HepG2 (cell line): ENCODE data around the gene PYY. TPM values are rescaled to one million over a fixed set of nuclear protein-coding genes. Genes with fewer than 3 reads are reported as not detected.
A peak's percentile ranks its signal among the peaks of the same experiment; 100 is the strongest.

ENCODE experiments used
- HNRNPUL1 ChIP-seq: fragments of 200-400 bp; formaldehyde crosslinking; IDR thresholded peaks from 2 replicates; pipeline ENCODE4 v1.6.1; 2017; ENCODE audit warnings: low read depth, mild to moderate bottlenecking, low read length, moderate library complexity
- HOXA5 ChIP-seq: sonication (generic); formaldehyde crosslinking; IDR thresholded peaks from 2 replicates; pipeline ENCODE4 v1.4.0; 2020; ENCODE audit warnings: missing genetic modification reagents
- JDP2 ChIP-seq: sonication (generic); formaldehyde crosslinking; IDR thresholded peaks from 2 replicates; pipeline ENCODE4 v1.8.1; 2022; ENCODE audit warnings: missing genetic modification reagents, borderline replicate concordance
- JUN ChIP-seq: sonication (generic); formaldehyde crosslinking; IDR thresholded peaks from 2 replicates; pipeline ENCODE4 v1.4.0; 2020; ENCODE audit warnings: mild to moderate bottlenecking, missing genetic modification reagents
- KAT7 ChIP-seq: IDR thresholded peaks from 2 replicates; pipeline ENCODE4 v1.6.1; 2018; ENCODE audit warnings: borderline replicate concordance, missing compliant biosample characterization
- KLF9 ChIP-seq: IDR thresholded peaks from 2 replicates; pipeline ENCODE4 v1.6.1; 2016; ENCODE audit warnings: low read depth
- LCORL ChIP-seq, 2 experiments: fragments of 450-650 bp in 1 of 2; sonication (generic) in 1 of 2; formaldehyde crosslinking in 1 of 2; IDR thresholded peaks; 2 replicates each; pipeline versions ENCODE4 v1.5.0 to v1.6.1; 2017 to 2020; ENCODE audit warnings: antibody characterized with exemption in 1 of 2, missing genetic modification reagents in 1 of 2
- MAZ ChIP-seq, 2 experiments: sonication (generic) in 1 of 2; formaldehyde crosslinking in 1 of 2; IDR thresholded peaks; 2 replicates each; pipeline versions ENCODE4 v1.5.0 to v1.6.1; 2012 to 2020; ENCODE audit warnings: low read depth in 2 of 2, mild to moderate bottlenecking in 2 of 2, borderline replicate concordance in 1 of 2, improper control_type of control experiment in 1 of 2, low read length in 1 of 2, missing genetic modification reagents in 1 of 2, moderate library complexity in 1 of 2
- MED13 ChIP-seq: sonication (generic); formaldehyde crosslinking; IDR thresholded peaks from 2 replicates; pipeline ENCODE4 v1.5.0; 2020; ENCODE audit warnings: missing genetic modification reagents
- NBN ChIP-seq: fragments of 450-650 bp; conservative IDR thresholded peaks from 2 replicates; pipeline ENCODE4 v1.6.1; 2017
- RAD51 ChIP-seq: fragments of 450-650 bp; IDR thresholded peaks from 2 replicates; pipeline ENCODE4 v1.6.1; 2016; ENCODE audit warnings: borderline replicate concordance
- RXRB ChIP-seq: IDR thresholded peaks from 2 replicates; pipeline ENCODE4 v1.6.1; 2016; ENCODE audit warnings: borderline replicate concordance, missing genetic modification reagents, missing compliant biosample characterization
- SMAD1 ChIP-seq: sonication (generic); formaldehyde crosslinking; IDR thresholded peaks from 2 replicates; pipeline ENCODE4 v1.4.0; 2020; ENCODE audit warnings: missing genetic modification reagents, low read depth, mild to moderate bottlenecking, borderline replicate concordance
- SOX5 ChIP-seq: IDR thresholded peaks from 2 replicates; pipeline ENCODE4 v1.6.1; 2016; ENCODE audit warnings: borderline replicate concordance
- ZMYM3 ChIP-seq: sonication (generic); formaldehyde crosslinking; IDR thresholded peaks from 2 replicates; pipeline ENCODE4 v1.5.1; 2020; ENCODE audit warnings: mild to moderate bottlenecking, missing genetic modification reagents
- ZNF256 ChIP-seq: sonication (generic); formaldehyde crosslinking; conservative IDR thresholded peaks from 2 replicates; pipeline ENCODE4 v1.4.0; 2020; ENCODE audit warnings: missing genetic modification reagents
- ZNF556 ChIP-seq: sonication (generic); formaldehyde crosslinking; IDR thresholded peaks from 2 replicates; pipeline ENCODE4 v1.4.0; 2020; ENCODE audit warnings: mild to moderate bottlenecking, missing genetic modification reagents, borderline replicate concordance
- ZNF616 ChIP-seq: sonication (generic); formaldehyde crosslinking; IDR thresholded peaks from 2 replicates; pipeline ENCODE4 v1.5.0; 2020; ENCODE audit warnings: low read depth, mild to moderate bottlenecking, missing genetic modification reagents
- polyA plus RNA-seq, 8 experiments: library from polyadenylated mRNA; depleted of rRNA in 3 of 8; stranded (reverse) in 7 of 8; unstranded in 1 of 8; fragments of >200 nt; fragmentation: Illumina TruSeq in 4 of 8; extraction: Trizol in 4 of 8; gene quantifications; 2 replicates each; pipeline versions ENCODE4 v1.2.1 to v1.2.3, GENCODE V29; 2011 to 2016; ENCODE audit warnings: low read depth in 4 of 8, missing spikeins in 1 of 8, mixed read lengths in 1 of 8; ENCODE audit not compliant: insufficient read depth in 1 of 8
- total RNA-seq, 5 experiments: library from RNA; depleted of rRNA; stranded (reverse); fragments of >200 nt; fragmentation: Illumina TruSeq; extraction: Trizol; gene quantifications; 2 replicates each; pipeline ENCODE4 v1.2.3, GENCODE V29; 2016; ENCODE audit warnings: low read depth in 1 of 5
- TF ChIP-seq, protein P1 (sequence below): sonication (generic); formaldehyde crosslinking; IDR thresholded peaks from 2 replicates; pipeline ENCODE4 v1.4.0; 2020; ENCODE audit warnings: missing genetic modification reagents
- TF ChIP-seq, protein P2 (sequence below): sonication (generic); formaldehyde crosslinking; IDR thresholded peaks from 2 replicates; pipeline ENCODE4 v1.8.0; 2022; ENCODE audit warnings: mild to moderate bottlenecking, missing genetic modification reagents, moderate library complexity
- TF ChIP-seq, protein P3 (sequence below): sonication (generic); formaldehyde crosslinking; IDR thresholded peaks from 2 replicates; pipeline ENCODE4 v1.8.1; 2023; ENCODE audit warnings: missing genetic modification reagents, mild to moderate bottlenecking, borderline replicate concordance

Gene PYY
- total and polyA plus RNA-seq, 2 of the 13 experiments (the other 11 are each of a cell fraction or from before 2014, with no cell fraction given): 0.25 TPM; not detected in 1

DNA sequence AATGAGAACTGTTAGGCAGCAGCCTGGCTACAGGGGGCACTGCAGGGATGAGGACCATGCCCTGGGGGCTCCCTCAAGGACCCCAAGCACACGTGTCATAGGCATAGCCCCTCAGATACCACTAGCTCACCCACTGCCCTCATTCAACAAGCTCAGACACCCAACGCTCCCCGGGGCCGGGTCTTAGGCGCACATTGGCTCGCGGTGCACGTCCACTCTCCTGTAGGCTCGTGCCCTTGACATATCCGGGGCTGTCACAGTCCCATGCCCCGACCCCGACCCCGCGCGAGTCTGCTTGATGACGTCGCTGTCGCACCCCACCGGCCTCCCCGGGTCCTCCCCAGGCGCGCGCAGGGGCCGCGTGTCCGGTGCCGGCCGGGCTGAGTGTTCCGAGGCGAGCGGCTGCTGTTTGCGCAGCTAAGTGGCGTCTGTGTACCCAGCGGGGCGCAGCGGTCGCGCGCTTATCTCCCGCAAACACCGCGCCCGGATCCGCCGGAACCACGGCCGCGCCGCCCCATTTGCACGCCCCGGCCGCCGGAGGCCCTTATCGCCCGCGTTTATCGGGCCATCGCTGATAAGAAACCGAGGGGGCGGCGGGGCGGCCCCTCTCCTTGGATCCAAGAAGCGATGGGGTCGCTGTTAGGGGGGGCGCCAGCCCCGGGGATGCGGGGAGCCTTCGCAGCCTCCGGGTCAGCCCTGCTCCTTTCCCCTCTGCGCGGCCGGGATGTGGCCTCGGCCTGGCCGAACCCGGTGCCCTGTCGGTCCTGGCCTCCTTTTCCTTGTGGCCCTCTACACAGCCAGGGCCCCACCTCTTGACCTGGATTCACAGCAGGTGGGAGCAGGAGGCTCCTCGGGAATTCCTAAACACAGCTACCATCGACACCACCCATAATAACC, 30.0 kb upstream of the PYY start (continued):
- TF ChIP-seq, protein P1, sequence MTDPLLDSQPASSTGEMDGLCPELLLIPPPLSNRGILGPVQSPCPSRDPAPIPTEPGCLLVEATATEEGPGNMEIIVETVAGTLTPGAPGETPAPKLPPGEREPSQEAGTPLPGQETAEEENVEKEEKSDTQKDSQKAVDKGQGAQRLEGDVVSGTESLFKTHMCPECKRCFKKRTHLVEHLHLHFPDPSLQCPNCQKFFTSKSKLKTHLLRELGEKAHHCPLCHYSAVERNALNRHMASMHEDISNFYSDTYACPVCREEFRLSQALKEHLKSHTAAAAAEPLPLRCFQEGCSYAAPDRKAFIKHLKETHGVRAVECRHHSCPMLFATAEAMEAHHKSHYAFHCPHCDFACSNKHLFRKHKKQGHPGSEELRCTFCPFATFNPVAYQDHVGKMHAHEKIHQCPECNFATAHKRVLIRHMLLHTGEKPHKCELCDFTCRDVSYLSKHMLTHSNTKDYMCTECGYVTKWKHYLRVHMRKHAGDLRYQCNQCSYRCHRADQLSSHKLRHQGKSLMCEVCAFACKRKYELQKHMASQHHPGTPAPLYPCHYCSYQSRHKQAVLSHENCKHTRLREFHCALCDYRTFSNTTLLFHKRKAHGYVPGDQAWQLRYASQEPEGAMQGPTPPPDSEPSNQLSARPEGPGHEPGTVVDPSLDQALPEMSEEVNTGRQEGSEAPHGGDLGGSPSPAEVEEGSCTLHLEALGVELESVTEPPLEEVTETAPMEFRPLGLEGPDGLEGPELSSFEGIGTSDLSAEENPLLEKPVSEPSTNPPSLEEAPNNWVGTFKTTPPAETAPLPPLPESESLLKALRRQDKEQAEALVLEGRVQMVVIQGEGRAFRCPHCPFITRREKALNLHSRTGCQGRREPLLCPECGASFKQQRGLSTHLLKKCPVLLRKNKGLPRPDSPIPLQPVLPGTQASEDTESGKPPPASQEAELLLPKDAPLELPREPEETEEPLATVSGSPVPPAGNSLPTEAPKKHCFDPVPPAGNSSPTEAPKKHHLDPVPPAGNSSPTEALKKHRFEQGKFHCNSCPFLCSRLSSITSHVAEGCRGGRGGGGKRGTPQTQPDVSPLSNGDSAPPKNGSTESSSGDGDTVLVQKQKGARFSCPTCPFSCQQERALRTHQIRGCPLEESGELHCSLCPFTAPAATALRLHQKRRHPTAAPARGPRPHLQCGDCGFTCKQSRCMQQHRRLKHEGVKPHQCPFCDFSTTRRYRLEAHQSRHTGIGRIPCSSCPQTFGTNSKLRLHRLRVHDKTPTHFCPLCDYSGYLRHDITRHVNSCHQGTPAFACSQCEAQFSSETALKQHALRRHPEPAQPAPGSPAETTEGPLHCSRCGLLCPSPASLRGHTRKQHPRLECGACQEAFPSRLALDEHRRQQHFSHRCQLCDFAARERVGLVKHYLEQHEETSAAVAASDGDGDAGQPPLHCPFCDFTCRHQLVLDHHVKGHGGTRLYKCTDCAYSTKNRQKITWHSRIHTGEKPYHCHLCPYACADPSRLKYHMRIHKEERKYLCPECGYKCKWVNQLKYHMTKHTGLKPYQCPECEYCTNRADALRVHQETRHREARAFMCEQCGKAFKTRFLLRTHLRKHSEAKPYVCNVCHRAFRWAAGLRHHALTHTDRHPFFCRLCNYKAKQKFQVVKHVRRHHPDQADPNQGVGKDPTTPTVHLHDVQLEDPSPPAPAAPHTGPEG (CRISPR knock-in tag): peak; percentile 26; the same call in 1 of the 2 replicates
- TF ChIP-seq KAT7 (CRISPR knock-in tag) (no peak), ZNF616 (CRISPR knock-in tag) (peak; percentile 65; the same call in 1 of the 2 replicates), ZMYM3 (CRISPR knock-in tag) (peak; percentile 73; the same call in 1 of the 2 replicates), LCORL (IDR thresholded peaks at IDR 0.05) (no peak), LCORL (CRISPR knock-in tag; IDR thresholded peaks at IDR 0.05) (peak; percentile 91), SOX5 (CRISPR knock-in tag) (peak; percentile 66), HOXA5 (CRISPR knock-in tag) (peak; percentile 80), MED13 (CRISPR knock-in tag) (peak; percentile 90; the same call in 1 of the 2 replicates), JUN (CRISPR knock-in tag) (peak; percentile 66; the same call in 1 of the 2 replicates), KLF9 (CRISPR knock-in tag) (0 out of 2 replicates have a peak, but pooled peaks have one; percentile 55), ZNF256 (CRISPR knock-in tag) (0 out of 2 replicates have a peak, but pooled peaks have one; percentile 31), NBN (no peak), SMAD1 (CRISPR knock-in tag) (peak; percentile 78; the same call in 1 of the 2 replicates), ZNF556 (peak; percentile 75; the same call in 1 of the 2 replicates), HNRNPUL1 (peak; percentile 50; the same call in 1 of the 2 replicates), RAD51 (no peak), RXRB (CRISPR knock-in tag) (peak; percentile 91), MAZ (IDR thresholded peaks at IDR 0.05; ENCODE audit: borderline replicate concordance, low read depth, low read length) (no peak), MAZ (CRISPR knock-in tag; IDR thresholded peaks at IDR 0.05; ENCODE audit: low read depth) (peak; percentile 93), JDP2 (CRISPR knock-in tag) (no peak; the same call in 1 of the 2 replicates)
- TF ChIP-seq, protein P2, sequence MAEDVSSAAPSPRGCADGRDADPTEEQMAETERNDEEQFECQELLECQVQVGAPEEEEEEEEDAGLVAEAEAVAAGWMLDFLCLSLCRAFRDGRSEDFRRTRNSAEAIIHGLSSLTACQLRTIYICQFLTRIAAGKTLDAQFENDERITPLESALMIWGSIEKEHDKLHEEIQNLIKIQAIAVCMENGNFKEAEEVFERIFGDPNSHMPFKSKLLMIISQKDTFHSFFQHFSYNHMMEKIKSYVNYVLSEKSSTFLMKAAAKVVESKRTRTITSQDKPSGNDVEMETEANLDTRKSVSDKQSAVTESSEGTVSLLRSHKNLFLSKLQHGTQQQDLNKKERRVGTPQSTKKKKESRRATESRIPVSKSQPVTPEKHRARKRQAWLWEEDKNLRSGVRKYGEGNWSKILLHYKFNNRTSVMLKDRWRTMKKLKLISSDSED (CRISPR knock-in tag): no peak
- TF ChIP-seq, protein P3, sequence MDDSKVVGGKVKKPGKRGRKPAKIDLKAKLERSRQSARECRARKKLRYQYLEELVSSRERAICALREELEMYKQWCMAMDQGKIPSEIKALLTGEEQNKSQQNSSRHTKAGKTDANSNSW: no peak
